ENCODE measurements around the gene CPLX3.

Gene CPLX3

GRCh38 chr15:74867466-74868038 is 41.1 kb downstream of the CPLX3 start:
- Histone ChIP-seq H3K9ac (ENCODE audit: low read depth, low read length) (no peak overlapping the region), H3K9me3 (ENCODE audit: insufficient read depth, low read length, severe bottlenecking) (no peaks in the 10 kb centered on the region), H3K27me3 (ENCODE audit: insufficient read depth, low read length, poor library complexity) (no peaks in the 10 kb centered on the region), H3K4me1 (ENCODE audit: insufficient read depth, low read length) (peaks cover 31% of the 10 kb centered on the region), H3K36me3 (ENCODE audit: insufficient read depth, low read length) (peaks cover 23% of the 10 kb centered on the region), H2AFZ (ENCODE audit: low read depth, low read length) (no peak overlapping the region), H3K79me2 (ENCODE audit: insufficient read depth, low read length) (peaks cover 85% of the 10 kb centered on the region), H3K4me3 (ENCODE audit: low read depth in 1 of 2, low read length in 2 of 2) (no peak overlapping the region), H3K4me2 (ENCODE audit: insufficient read depth, low read length) (no peak overlapping the region), H3K27ac (ENCODE audit: low read length) (no peak overlapping the region), H4K20me1 (ENCODE audit: insufficient read depth, low read length) (peaks cover 27% of the 10 kb centered on the region)
- TF ChIP-seq CTCF (IDR thresholded peaks at IDR 0.05; ENCODE audit: borderline replicate concordance, extremely low read depth, low read length, poor library complexity, severe bottlenecking) (no peak), EZH2 (IDR thresholded peaks at IDR 0.05; ENCODE audit: borderline replicate concordance, low read depth, low read length, severe bottlenecking) (no peak)
- ATAC-seq (ENCODE audit: insufficient read depth, low read depth) = no peak
- no peak for DNase-seq

GRCh38 chr15:74868059-74868458 is 41.6 kb downstream of the CPLX3 start:
- Histone ChIP-seq H3K4me2 (ENCODE audit: insufficient read depth, low read length) (no peak overlapping the region), H2AFZ (ENCODE audit: low read depth, low read length) (no peak overlapping the region), H3K9me3 (ENCODE audit: insufficient read depth, low read length, severe bottlenecking) (no peaks in the 10 kb centered on the region), H3K4me1 (ENCODE audit: insufficient read depth, low read length) (peaks cover 32% of the 10 kb centered on the region), H3K4me3 (ENCODE audit: low read depth in 1 of 2, low read length in 2 of 2) (no peak overlapping the region), H4K20me1 (ENCODE audit: insufficient read depth, low read length) (peaks cover 30% of the 10 kb centered on the region), H3K36me3 (ENCODE audit: insufficient read depth, low read length) (peaks cover 23% of the 10 kb centered on the region), H3K27ac (ENCODE audit: low read length) (no peak overlapping the region), H3K27me3 (ENCODE audit: insufficient read depth, low read length, poor library complexity) (no peaks in the 10 kb centered on the region), H3K79me2 (ENCODE audit: insufficient read depth, low read length) (peaks cover 86% of the 10 kb centered on the region), H3K9ac (ENCODE audit: low read depth, low read length) (no peak overlapping the region)
- no peak for ATAC-seq (ENCODE audit: insufficient read depth, low read depth)
- DNase-seq = no peak
- no peak for TF ChIP-seq CTCF (IDR thresholded peaks at IDR 0.05; ENCODE audit: borderline replicate concordance, extremely low read depth, low read length, poor library complexity, severe bottlenecking)
- TF ChIP-seq EZH2 (IDR thresholded peaks at IDR 0.05; ENCODE audit: borderline replicate concordance, low read depth, low read length, severe bottlenecking) = no peak

DNA sequence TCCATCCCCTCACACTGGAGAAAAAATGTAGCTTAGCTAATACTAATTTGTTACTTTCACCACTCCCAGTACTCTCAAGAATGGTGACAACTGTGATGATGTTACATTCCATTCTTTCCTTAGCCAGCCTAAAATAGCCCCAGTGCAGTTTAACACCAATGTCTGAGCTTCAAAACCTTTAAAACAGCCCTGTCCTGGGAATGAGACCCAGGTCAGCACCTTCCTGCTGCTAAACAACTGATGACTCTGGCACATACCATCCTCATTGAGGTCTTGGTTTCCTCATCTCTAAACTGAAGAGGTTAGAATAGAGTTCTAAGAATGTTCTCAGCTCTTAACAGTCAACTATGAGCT is 42.9 kb downstream of the CPLX3 start:
- no peak overlapping the region for H3K4me3 ChIP-seq (ENCODE audit: low read depth in 1 of 2, low read length in 2 of 2)
- H3K4me2 ChIP-seq (ENCODE audit: insufficient read depth, low read length) = peak overlapping the region; percentile 39; the same call in 1 of the 2 replicates
- peaks cover 23% of the 10 kb centered on the region for H3K36me3 ChIP-seq (ENCODE audit: insufficient read depth, low read length)
- no peak overlapping the region for H2AFZ ChIP-seq (ENCODE audit: low read depth, low read length)
- ATAC-seq (ENCODE audit: insufficient read depth, low read depth) = no peak
- H3K9ac ChIP-seq (ENCODE audit: low read depth, low read length) = no peak overlapping the region
- H3K27ac ChIP-seq (ENCODE audit: low read length) = peak overlapping the region; percentile 35; the same call in 1 of the 2 replicates
- peaks cover 78% of the 10 kb centered on the region for H3K79me2 ChIP-seq (ENCODE audit: insufficient read depth, low read length)
- peaks cover 41% of the 10 kb centered on the region for H3K4me1 ChIP-seq (ENCODE audit: insufficient read depth, low read length)
- peaks cover 30% of the 10 kb centered on the region for H4K20me1 ChIP-seq (ENCODE audit: insufficient read depth, low read length)
- H3K9me3 ChIP-seq (ENCODE audit: insufficient read depth, low read length, severe bottlenecking) = no peaks in the 10 kb centered on the region
- no peaks in the 10 kb centered on the region for H3K27me3 ChIP-seq (ENCODE audit: insufficient read depth, low read length, poor library complexity)
- no peak for TF ChIP-seq CTCF (IDR thresholded peaks at IDR 0.05; ENCODE audit: borderline replicate concordance, extremely low read depth, low read length, poor library complexity, severe bottlenecking)
- no peak for TF ChIP-seq EZH2 (IDR thresholded peaks at IDR 0.05; ENCODE audit: borderline replicate concordance, low read depth, low read length, severe bottlenecking)
- DNase-seq = no peak

All from DND-41 (cell line).